Measurements from ENCODE around the gene VPS52.
A peak's percentile ranks its signal among the peaks of the same experiment; 100 is the strongest.

Gene VPS52

GRCh38 chr6:33208091-33208967 lies 63.3 kb downstream of the VPS52 start, which contains the start of gene RING1:
TSS of gene RING1 (plus strand) at chr6:33208500. CDS start at chr6:33208823, 323 bp downstream.
- peak; percentile 85 for DNase-seq

- DNase-seq = peak; percentile 66
Measured at GRCh38 chr6:33207552-33208090, 64.1 kb downstream of the VPS52 start.

GRCh38 chr6:33206864-33207551 lies 64.7 kb downstream of the VPS52 start:
- peak; percentile 56 for DNase-seq

GRCh38 chr6:33206027-33206863 lies 65.4 kb downstream of the VPS52 start:
- DNase-seq = no peak

GRCh38 chr6:33205191-33206026 lies 66.3 kb downstream of the VPS52 start:
- peak; percentile 68 for DNase-seq

- DNase-seq = peak; percentile 98
Measured at GRCh38 chr6:33204415-33205190, 67.1 kb downstream of the VPS52 start, which contains the start of gene HSD17B8. TSS of gene HSD17B8 (plus strand) at chr6:33204655. CDS start at chr6:33204669, 14 bp downstream.

GRCh38 chr6:33204165-33204414 lies 67.6 kb downstream of the VPS52 start:
- no peak for DNase-seq

GRCh38 chr6:33203443-33204164 lies 68.1 kb downstream of the VPS52 start:
- DNase-seq = no peak

- no peak for DNase-seq
Measured at GRCh38 chr6:33202799-33203198, 68.9 kb downstream of the VPS52 start.

GRCh38 chr6:33201935-33202334 lies 69.7 kb downstream of the VPS52 start:
- no peak for DNase-seq

GRCh38 chr6:33201147-33201545 lies 70.5 kb downstream of the VPS52 start:
- no peak for DNase-seq
